Endodermal cell (in vitro differentiated cells): Measurements from ENCODE around the gene HPD. TPM values are rescaled to one million over a fixed set of nuclear protein-coding genes. Genes with fewer than 3 reads are reported as not detected.

Experiments
- DNase-seq: peaks from one replicate; pipeline ENCODE4 v3.0.0-alpha.2; 2017
- H3K27ac ChIP-seq: 2 replicates; pipeline ENCODE4 v1.5.1; 2013; ENCODE audit warnings: mild to moderate bottlenecking, low read depth, low read length, moderate library complexity
- H3K27me3 ChIP-seq: 2 replicates; pipeline ENCODE4 v1.6.1; 2013; ENCODE audit warnings: mild to moderate bottlenecking, low read length, moderate library complexity; ENCODE audit not compliant: insufficient read depth, control insufficient read depth, poor library complexity, severe bottlenecking
- H3K36me3 ChIP-seq: 2 replicates; pipeline ENCODE4 v1.7.0; 2013; ENCODE audit warnings: mild to moderate bottlenecking, low read length, moderate library complexity; ENCODE audit not compliant: control insufficient read depth, insufficient read depth
- H3K4me1 ChIP-seq: one replicate; pipeline ENCODE4 v1.7.0; 2013; ENCODE audit warnings: low read length; ENCODE audit not compliant: control insufficient read depth, insufficient read depth
- H3K4me3 ChIP-seq: 2 replicates; pipeline ENCODE4 v1.5.1; 2013; ENCODE audit warnings: mild to moderate bottlenecking, low read length, moderate library complexity
- H3K9ac ChIP-seq: 2 replicates; pipeline ENCODE4 v1.6.1; 2013; ENCODE audit warnings: mild to moderate bottlenecking, low read length, moderate library complexity; ENCODE audit not compliant: poor library complexity, severe bottlenecking; ENCODE audit errors: extremely low read depth
- H3K9me3 ChIP-seq: 2 replicates; pipeline ENCODE4 v1.6.1; 2013; ENCODE audit warnings: mild to moderate bottlenecking, low read length, moderate library complexity; ENCODE audit not compliant: control insufficient read depth
- H3K27ac Mint-ChIP-seq: 2 replicates; pipeline ENCODE4 v1.8.0; 2020; ENCODE audit warnings: mixed read lengths
- H3K27me3 Mint-ChIP-seq: 2 replicates; pipeline ENCODE4 v1.8.0; 2021; ENCODE audit warnings: mild to moderate bottlenecking, mixed read lengths; ENCODE audit not compliant: insufficient read depth
- H3K36me3 Mint-ChIP-seq: 2 replicates; pipeline ENCODE4 v1.8.0; 2020; ENCODE audit warnings: low read depth, mixed read lengths
- H3K4me1 Mint-ChIP-seq: 2 replicates; pipeline ENCODE4 v1.8.0; 2020; ENCODE audit warnings: mixed read lengths
- H3K4me3 Mint-ChIP-seq: 2 replicates; pipeline ENCODE4 v1.8.0; 2020; ENCODE audit warnings: mild to moderate bottlenecking, moderate library complexity, mixed read lengths
- H3K9me3 Mint-ChIP-seq: 2 replicates; pipeline ENCODE4 v1.8.0; 2020; ENCODE audit warnings: mild to moderate bottlenecking, mixed read lengths
- CTCF ChIP-seq: fragments of 200-600 bp; sonication (generic); conservative IDR thresholded peaks from 2 replicates; pipeline ENCODE4 v1.5.0; 2021; ENCODE audit warnings: antibody characterized with exemption, mild to moderate bottlenecking
- WGBS, 2 experiments: methylation state at CpG; one replicate each; pipeline versions ENCODE4 v1.1.5 to v1.1.7; 2013; ENCODE audit warnings: missing lambda C conversion rate in 2 of 2, mixed read lengths in 1 of 2; ENCODE audit not compliant: insufficient coverage in 1 of 2, insufficient read length in 1 of 2; 5-methylcytosine and 5-hydroxymethylcytosine counted together
- total RNA-seq, 2 donors: library from RNA; stranded (reverse); fragmentation: NEBNext Ultra II Directional in 1 of 2; extraction: Animal tissue kit (Norgen Biotek cat#: 25700) in 1 of 2; gene quantifications; 2 replicates in 1 of 2; 3 replicates in 1 of 2; pipeline ENCODE4 v1.2.1, GENCODE V29; 2021

Gene HPD
- total RNA-seq, 2 donors from 2014 or later = 0.55 to 0.71 TPM

DNA sequence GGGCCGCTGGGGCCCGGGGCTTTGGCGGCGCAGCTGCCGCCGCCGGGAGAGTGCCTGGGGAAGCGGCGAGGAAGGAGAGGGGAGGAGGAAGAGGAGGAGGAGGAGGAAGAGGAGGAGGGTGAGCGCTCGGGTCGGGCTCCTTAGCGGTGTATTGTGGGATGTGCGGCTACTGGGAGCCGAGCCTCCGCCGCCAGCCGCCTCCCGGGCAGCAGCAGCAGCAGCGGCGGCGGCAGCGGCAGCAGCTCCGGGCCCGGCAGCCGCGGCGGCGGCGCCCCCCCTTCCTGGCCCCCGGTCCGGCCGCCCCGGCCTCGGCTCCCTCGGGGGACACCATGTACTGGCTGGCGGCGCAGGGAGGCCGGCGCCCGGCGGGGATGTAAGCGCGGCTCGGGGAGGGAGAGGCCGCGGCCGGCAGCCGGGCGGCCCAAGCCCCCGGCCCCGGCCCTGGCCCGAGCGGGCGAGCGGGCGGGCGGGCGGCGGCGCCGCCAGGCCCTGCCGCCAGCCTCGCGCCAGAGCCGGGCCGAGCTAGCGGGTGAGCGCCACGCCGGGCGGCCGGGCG, 54.7 kb downstream of the HPD start, which contains the start of gene SETD1B:
Gene SETD1B (plus strand): TSS at position 149 of the 556 bp plus-strand sequence. CDS start 729 bp downstream, outside the sequence.
- Mint-ChIP-seq H3K36me3 (peaks cover 16% of the 10 kb centered on the region), H3K27me3 (no peaks in the 10 kb centered on the region)
- peak within 1 kb of the TSS; percentile 96 for H3K9ac ChIP-seq

GRCh38 chr12:121802843-121803698, 55.6 kb downstream of the HPD start:
- Histone ChIP-seq H3K4me1 (peaks cover 5% of the 10 kb centered on the region), H3K36me3 (peaks cover 3% of the 10 kb centered on the region), H3K9ac (peak overlapping the region; percentile 96), H3K27ac (peak overlapping the region; percentile 99), H3K4me3 (peak overlapping the region; percentile 84), H3K27me3 (no peaks in the 10 kb centered on the region), H3K9me3 (no peaks in the 10 kb centered on the region)
- Mint-ChIP-seq H3K27ac (peak overlapping the region; percentile 99), H3K4me1 (peaks cover 27% of the 10 kb centered on the region), H3K4me3 (peak overlapping the region; percentile 91), H3K36me3 (peaks cover 9% of the 10 kb centered on the region), H3K27me3 (no peaks in the 10 kb centered on the region), H3K9me3 (no peaks in the 10 kb centered on the region)
- TF ChIP-seq CTCF = no peak
- peak; percentile 97 for DNase-seq
- WGBS, 2 experiments = 0% methylated on average over 19 to 65 of the region's 65 CpGs

More for the DNA sequence above, 54.7 kb downstream of the HPD start, which contains the start of gene SETD1B:
- Histone ChIP-seq H3K27me3 (no peaks in the 10 kb centered on the region), H3K4me1 (peaks cover 2% of the 10 kb centered on the region), H3K4me3 (peak within 1 kb of the TSS; percentile 87), H3K27ac (peak within 1 kb of the TSS; percentile 99), H3K9me3 (no peaks in the 10 kb centered on the region), H3K36me3 (peaks cover 10% of the 10 kb centered on the region)
- Mint-ChIP-seq H3K4me1 (peaks cover 18% of the 10 kb centered on the region), H3K27ac (peak within 1 kb of the TSS; percentile 99), H3K4me3 (peak within 1 kb of the TSS; percentile 91), H3K9me3 (no peaks in the 10 kb centered on the region)
- TF ChIP-seq CTCF = no peak
- DNase-seq = peak; percentile 88
- WGBS, 2 experiments = 0% methylated on average over 13 to 74 of the region's 74 CpGs

DNA sequence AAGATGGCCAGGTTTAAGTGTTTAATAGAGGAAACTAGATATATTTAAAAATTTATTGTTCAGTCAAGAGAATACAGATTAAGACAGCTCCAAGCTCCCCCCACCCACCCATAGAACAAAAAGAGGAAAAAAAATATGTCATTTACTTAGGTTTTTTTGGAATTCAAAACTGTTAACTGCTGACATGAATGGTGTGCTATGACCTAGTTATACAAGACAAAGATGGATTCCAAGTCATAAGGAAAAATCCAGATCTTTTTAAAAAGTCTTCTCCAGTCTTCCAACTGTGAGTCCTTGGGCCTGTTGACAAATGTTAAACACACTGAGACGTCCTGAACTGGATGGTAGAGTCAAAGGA, 56.2 kb downstream of the HPD start:
- Mint-ChIP-seq H3K27me3 (no peaks in the 10 kb centered on the region), H3K4me1 (peaks cover 31% of the 10 kb centered on the region), H3K27ac (peak overlapping the region; percentile 99), H3K36me3 (peaks cover 12% of the 10 kb centered on the region), H3K4me3 (peak overlapping the region; percentile 91), H3K9me3 (no peaks in the 10 kb centered on the region)
- no peak for DNase-seq
- Histone ChIP-seq H3K27me3 (no peaks in the 10 kb centered on the region), H3K4me3 (peak overlapping the region; percentile 84), H3K36me3 (peaks cover 7% of the 10 kb centered on the region), H3K4me1 (peaks cover 9% of the 10 kb centered on the region), H3K9ac (peak overlapping the region; percentile 96), H3K27ac (peak overlapping the region; percentile 99), H3K9me3 (no peaks in the 10 kb centered on the region)
- TF ChIP-seq CTCF = no peak
- 0% methylated on average over 1 of the region's 1 CpG for WGBS, 2 experiments
